Mesendoderm (in vitro differentiated cells): ENCODE measurements around the gene TEKT3.

Experiments used
- DNase-seq: peaks from one replicate; pipeline ENCODE4 v3.0.0; 2013
- H2AK5ac ChIP-seq: 2 replicates; pipeline ENCODE4 v1.6.1; 2013; ENCODE audit warnings: low read length, inconsistent platforms
- H2BK120ac ChIP-seq: 2 replicates; pipeline ENCODE4 v1.6.1; 2013; ENCODE audit warnings: low read depth, mild to moderate bottlenecking, low read length, moderate library complexity, mixed read lengths
- H2BK15ac ChIP-seq: replicated peaks from 2 replicates; pipeline ENCODE4 v1.6.1; 2013; ENCODE audit warnings: low read depth, mild to moderate bottlenecking, moderate library complexity
- H2BK5ac ChIP-seq: 2 replicates; pipeline ENCODE4 v1.6.1; 2013; ENCODE audit warnings: low read length, inconsistent platforms
- H3K18ac ChIP-seq: 2 replicates; pipeline ENCODE4 v1.6.1; 2013; ENCODE audit warnings: mild to moderate bottlenecking, low read length, mixed read lengths
- H3K23ac ChIP-seq: one replicate; pipeline ENCODE4 v1.6.1; 2013; ENCODE audit warnings: low read length
- H3K27ac ChIP-seq: 2 replicates; pipeline ENCODE4 v1.5.1; 2013; ENCODE audit warnings: low read depth, mild to moderate bottlenecking, inconsistent platforms, low read length, moderate library complexity
- H3K27me3 ChIP-seq: 2 replicates; pipeline ENCODE4 v1.6.1; 2013; ENCODE audit warnings: low read length, control low read depth, mild to moderate bottlenecking, inconsistent platforms; ENCODE audit not compliant: insufficient read depth, poor library complexity
- H3K36me3 ChIP-seq: 2 replicates; pipeline ENCODE4 v1.6.1; 2013; ENCODE audit warnings: low read length, inconsistent platforms; ENCODE audit not compliant: control insufficient read depth, insufficient read depth
- H3K4ac ChIP-seq: one replicate; pipeline ENCODE4 v1.6.1; 2013; ENCODE audit warnings: low read depth, mild to moderate bottlenecking, low read length, moderate library complexity
- H3K4me1 ChIP-seq: 2 replicates; pipeline ENCODE4 v1.6.1; 2013; ENCODE audit warnings: low read depth, low read length, inconsistent platforms; ENCODE audit not compliant: control insufficient read depth
- H3K4me2 ChIP-seq: 2 replicates; pipeline ENCODE4 v1.6.1; 2013; ENCODE audit warnings: low read length
- H3K4me3 ChIP-seq: 2 replicates; pipeline ENCODE4 v1.5.1; 2013; ENCODE audit warnings: mild to moderate bottlenecking, low read length
- H3K56ac ChIP-seq: one replicate; pipeline ENCODE4 v1.6.1; 2013; ENCODE audit warnings: low read length
- H3K79me1 ChIP-seq: 2 replicates; pipeline ENCODE4 v1.6.1; 2013; ENCODE audit warnings: low read length, inconsistent platforms
- H3K79me2 ChIP-seq: 2 replicates; pipeline ENCODE4 v1.6.1; 2013; ENCODE audit warnings: mild to moderate bottlenecking, low read length; ENCODE audit not compliant: control insufficient read depth, insufficient read depth
- H3K9ac ChIP-seq: 2 replicates; pipeline ENCODE4 v1.6.1; 2013; ENCODE audit warnings: low read length, inconsistent platforms
- H4K5ac ChIP-seq: one replicate; pipeline ENCODE4 v1.6.1; 2013; ENCODE audit warnings: low read length
- H4K8ac ChIP-seq: one replicate; pipeline ENCODE4 v1.6.1; 2013; ENCODE audit warnings: low read depth, mild to moderate bottlenecking, control low read depth, low read length, moderate library complexity
- WGBS: extraction: QIAGEN DNeasy Blood & Tissue Kit; methylation state at CpG from one replicate; pipeline ENCODE4 v1.1.7; 2013; ENCODE audit warnings: low lambda C conversion rate, missing lambda C conversion rate; ENCODE audit not compliant: insufficient coverage; ENCODE audit errors: extremely low coverage; 5-methylcytosine and 5-hydroxymethylcytosine counted together

The TEKT3 gene

DNA sequence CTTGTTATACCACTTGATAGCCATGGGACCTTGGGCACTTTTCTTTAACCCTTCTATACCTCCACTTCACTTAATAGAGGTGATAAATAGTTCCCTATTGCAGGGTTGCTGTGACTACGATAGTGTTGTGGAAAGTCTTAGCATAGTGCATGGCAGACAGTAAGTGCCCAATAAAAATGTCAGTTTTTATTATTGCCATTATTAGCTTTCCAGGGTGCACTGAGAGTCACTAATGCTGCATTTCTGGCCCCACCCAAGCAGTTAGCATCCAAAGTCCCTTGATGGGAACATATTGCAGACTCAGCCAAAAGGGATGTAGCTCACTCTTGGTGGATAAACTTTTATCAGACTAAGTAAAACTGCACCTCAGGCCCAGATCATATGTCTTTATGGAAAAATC is 41.5 kb upstream of the TEKT3 start:
- no peak overlapping the region for H4K5ac ChIP-seq
- H3K36me3 ChIP-seq = no peaks in the 10 kb centered on the region
- no peak overlapping the region for H3K4ac ChIP-seq
- H3K27ac ChIP-seq = no peak overlapping the region
- H3K23ac ChIP-seq = no peak overlapping the region
- H2AK5ac ChIP-seq = no peak overlapping the region
- no peak for DNase-seq
- no peaks in the 10 kb centered on the region for H3K27me3 ChIP-seq
- H3K4me1 ChIP-seq = peaks cover 2% of the 10 kb centered on the region
- H2BK120ac ChIP-seq = no peak overlapping the region
- no CpG with 5 or more reads among the region's 1 CpG for WGBS
- H3K9ac ChIP-seq = no peak overlapping the region
- H3K4me3 ChIP-seq = no peak overlapping the region
- H4K8ac ChIP-seq = no peak overlapping the region
- H2BK15ac ChIP-seq = no peak overlapping the region
- H3K56ac ChIP-seq = no peak overlapping the region
- no peak overlapping the region for H2BK5ac ChIP-seq
- no peak overlapping the region for H3K4me2 ChIP-seq
- H3K79me2 ChIP-seq = no peaks in the 10 kb centered on the region
- no peak overlapping the region for H3K18ac ChIP-seq
- H3K79me1 ChIP-seq = no peaks in the 10 kb centered on the region

DNA sequence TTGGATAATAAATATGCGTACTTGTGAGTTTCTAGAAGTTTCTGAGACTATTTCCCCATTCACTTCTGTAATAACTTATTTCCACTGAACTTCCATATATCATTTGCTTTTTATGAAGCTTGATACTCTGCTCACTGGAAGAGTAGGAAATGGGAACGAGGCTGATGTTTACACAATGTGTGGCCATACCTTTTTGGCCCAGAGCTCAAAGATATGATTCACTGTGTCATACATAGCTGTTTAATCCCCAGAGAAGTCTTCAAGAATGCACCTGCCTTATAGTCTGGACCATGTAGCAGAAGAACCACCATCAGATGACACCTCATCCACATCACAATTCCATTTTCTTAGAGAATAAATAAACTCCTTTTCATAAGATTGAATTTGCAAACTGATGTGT is 40.3 kb upstream of the TEKT3 start:
- WGBS = no CpG with 5 or more reads among the region's 2 CpGs

DNA sequence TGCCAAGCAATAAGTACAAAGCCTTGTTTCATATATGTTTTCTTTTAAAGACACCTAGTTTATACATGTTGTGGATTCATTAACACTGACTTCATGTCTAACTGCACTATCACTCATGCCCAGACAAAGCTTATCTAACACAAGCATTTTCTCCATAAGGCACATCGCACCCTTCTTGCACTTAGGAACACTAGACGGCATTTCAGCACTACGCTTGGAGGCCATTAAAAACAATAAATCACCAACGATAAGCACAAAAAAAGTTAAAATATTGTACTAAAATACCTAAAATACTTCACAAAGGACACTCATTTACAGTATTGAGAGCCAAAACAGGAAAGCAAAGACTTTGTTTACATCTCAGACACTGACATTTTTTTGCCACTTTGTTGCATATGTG is 39.0 kb upstream of the TEKT3 start:
- no peak overlapping the region for H3K9ac ChIP-seq
- no peaks in the 10 kb centered on the region for H3K27me3 ChIP-seq
- H3K4ac ChIP-seq = no peak overlapping the region
- no peak overlapping the region for H4K5ac ChIP-seq
- H3K79me2 ChIP-seq = no peaks in the 10 kb centered on the region
- H3K4me2 ChIP-seq = no peak overlapping the region
- H3K18ac ChIP-seq = no peak overlapping the region
- H3K36me3 ChIP-seq = no peaks in the 10 kb centered on the region
- H2BK120ac ChIP-seq = no peak overlapping the region
- no CpG with 5 or more reads among the region's 4 CpGs for WGBS
- H2BK5ac ChIP-seq = no peak overlapping the region
- H3K56ac ChIP-seq = no peak overlapping the region
- DNase-seq = no peak
- H3K79me1 ChIP-seq = no peaks in the 10 kb centered on the region
- peaks cover 2% of the 10 kb centered on the region for H3K4me1 ChIP-seq
- no peak overlapping the region for H3K23ac ChIP-seq
- no peak overlapping the region for H3K4me3 ChIP-seq
- no peak overlapping the region for H3K27ac ChIP-seq
- H2BK15ac ChIP-seq = no peak overlapping the region
- H4K8ac ChIP-seq = no peak overlapping the region
- no peak overlapping the region for H2AK5ac ChIP-seq

More for the DNA sequence above, 40.3 kb upstream of the TEKT3 start:
- Histone ChIP-seq H3K36me3 (no peaks in the 10 kb centered on the region), H3K9ac (no peak overlapping the region), H3K27me3 (no peaks in the 10 kb centered on the region), H3K4me1 (peaks cover 2% of the 10 kb centered on the region), H3K79me2 (no peaks in the 10 kb centered on the region), H2AK5ac (no peak overlapping the region), H3K79me1 (no peaks in the 10 kb centered on the region), H3K56ac (no peak overlapping the region), H3K4ac (no peak overlapping the region), H4K8ac (no peak overlapping the region), H2BK15ac (no peak overlapping the region), H2BK5ac (no peak overlapping the region), H2BK120ac (no peak overlapping the region), H3K23ac (no peak overlapping the region), H4K5ac (no peak overlapping the region), H3K18ac (no peak overlapping the region), H3K4me3 (no peak overlapping the region), H3K27ac (no peak overlapping the region), H3K4me2 (no peak overlapping the region)
- no peak for DNase-seq

DNA sequence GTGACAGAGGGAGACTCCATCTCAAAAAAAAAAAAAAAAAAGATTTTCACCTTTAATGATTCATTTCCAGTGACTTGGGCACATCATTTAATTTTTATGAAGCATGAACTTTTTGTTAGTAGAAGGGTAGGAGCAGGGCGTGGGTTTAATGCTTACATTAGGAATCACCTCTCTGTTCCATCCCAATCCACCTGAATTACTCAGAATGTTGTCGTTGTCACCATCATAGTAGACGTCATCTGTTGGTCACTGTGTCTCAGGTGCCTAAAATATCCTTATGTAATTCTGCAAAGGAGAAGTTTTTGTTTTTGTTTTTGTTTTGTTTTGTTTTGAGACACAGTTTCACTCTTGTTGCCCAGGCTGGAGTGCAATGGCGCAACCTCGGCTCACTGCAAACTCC is 38.3 kb upstream of the TEKT3 start:
- no peak overlapping the region for H2BK5ac ChIP-seq
- WGBS = no CpG with 5 or more reads among the region's 5 CpGs

DNA sequence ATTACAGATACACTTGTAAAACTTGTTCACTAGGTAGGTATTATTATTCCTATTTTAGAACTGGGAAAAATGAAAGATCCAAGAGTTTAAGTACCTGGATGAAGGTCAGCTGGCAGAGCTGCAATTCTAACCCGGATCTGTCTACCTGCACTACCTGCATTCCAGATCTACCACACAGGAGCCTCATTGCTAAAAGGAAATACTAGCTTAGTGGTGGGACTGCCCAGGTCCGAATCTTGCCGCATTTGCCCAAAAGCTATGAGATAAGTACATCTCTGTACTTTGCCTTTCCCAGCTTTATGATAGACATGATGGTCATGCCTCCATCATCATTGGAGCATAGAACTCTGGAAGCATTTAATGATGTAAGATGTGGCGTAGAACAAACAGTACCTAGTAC is 36.8 kb upstream of the TEKT3 start:
- DNase-seq = no peak
- no peak overlapping the region for H3K27ac ChIP-seq
- no peaks in the 10 kb centered on the region for H3K36me3 ChIP-seq
- no peak overlapping the region for H3K56ac ChIP-seq
- no peak overlapping the region for H3K4ac ChIP-seq
- no peaks in the 10 kb centered on the region for H3K79me1 ChIP-seq
- no peak overlapping the region for H4K8ac ChIP-seq
- H3K23ac ChIP-seq = no peak overlapping the region
- WGBS = no CpG with 5 or more reads among the region's 4 CpGs
- no peaks in the 10 kb centered on the region for H3K4me1 ChIP-seq
- no peak overlapping the region for H3K4me2 ChIP-seq
- H2AK5ac ChIP-seq = no peak overlapping the region
- no peaks in the 10 kb centered on the region for H3K27me3 ChIP-seq
- H3K18ac ChIP-seq = no peak overlapping the region
- no peak overlapping the region for H4K5ac ChIP-seq
- H2BK5ac ChIP-seq = no peak overlapping the region
- H3K9ac ChIP-seq = no peak overlapping the region
- H2BK120ac ChIP-seq = no peak overlapping the region
- no peaks in the 10 kb centered on the region for H3K79me2 ChIP-seq
- no peak overlapping the region for H2BK15ac ChIP-seq
- H3K4me3 ChIP-seq = no peak overlapping the region

More for the DNA sequence above, 38.3 kb upstream of the TEKT3 start:
- H3K36me3 ChIP-seq = no peaks in the 10 kb centered on the region
- H2BK15ac ChIP-seq = no peak overlapping the region
- H4K8ac ChIP-seq = no peak overlapping the region
- H3K79me1 ChIP-seq = no peaks in the 10 kb centered on the region
- H3K18ac ChIP-seq = no peak overlapping the region
- peaks cover 2% of the 10 kb centered on the region for H3K4me1 ChIP-seq
- H3K23ac ChIP-seq = no peak overlapping the region
- no peak overlapping the region for H3K27ac ChIP-seq
- H3K79me2 ChIP-seq = no peaks in the 10 kb centered on the region
- H2AK5ac ChIP-seq = no peak overlapping the region
- H3K9ac ChIP-seq = no peak overlapping the region
- no peaks in the 10 kb centered on the region for H3K27me3 ChIP-seq
- H3K4ac ChIP-seq = no peak overlapping the region
- DNase-seq = no peak
- no peak overlapping the region for H4K5ac ChIP-seq
- no peak overlapping the region for H2BK120ac ChIP-seq
- no peak overlapping the region for H3K56ac ChIP-seq
- no peak overlapping the region for H3K4me2 ChIP-seq
- H3K4me3 ChIP-seq = no peak overlapping the region

DNA sequence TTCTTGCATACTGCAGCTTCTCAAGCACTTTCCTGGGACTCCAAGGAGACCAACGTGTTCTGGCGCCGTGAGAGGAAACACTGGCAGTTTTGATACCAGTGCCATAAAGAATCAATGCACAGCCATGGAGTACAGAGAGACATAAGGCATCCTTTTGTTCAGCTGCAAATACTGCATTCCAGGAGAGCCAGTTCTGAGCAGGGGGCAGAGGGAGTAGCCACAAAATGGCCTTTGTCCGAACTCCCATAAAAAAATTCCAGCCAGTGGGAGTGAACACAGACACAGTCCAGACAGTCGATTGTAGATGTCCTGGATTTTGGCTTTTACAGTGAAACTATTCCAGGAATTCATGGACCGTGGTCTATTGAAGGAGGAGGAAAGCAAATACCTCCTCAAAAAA is 36.2 kb upstream of the TEKT3 start:
- H3K4me2 ChIP-seq = no peak overlapping the region
- H3K36me3 ChIP-seq = no peaks in the 10 kb centered on the region
- H2BK5ac ChIP-seq = no peak overlapping the region
- H3K79me1 ChIP-seq = no peaks in the 10 kb centered on the region
- H3K18ac ChIP-seq = no peak overlapping the region
- H3K27me3 ChIP-seq = no peaks in the 10 kb centered on the region
- H4K8ac ChIP-seq = no peak overlapping the region
- H3K23ac ChIP-seq = no peak overlapping the region
- no peak overlapping the region for H4K5ac ChIP-seq
- no peak overlapping the region for H3K9ac ChIP-seq
- WGBS = no CpG with 5 or more reads among the region's 6 CpGs
- H2BK120ac ChIP-seq = no peak overlapping the region
- H3K27ac ChIP-seq = no peak overlapping the region
- H3K4me1 ChIP-seq = no peaks in the 10 kb centered on the region
- H3K79me2 ChIP-seq = no peaks in the 10 kb centered on the region
- H2BK15ac ChIP-seq = no peak overlapping the region
- H2AK5ac ChIP-seq = no peak overlapping the region
- no peak overlapping the region for H3K4ac ChIP-seq
- no peak overlapping the region for H3K4me3 ChIP-seq
- no peak overlapping the region for H3K56ac ChIP-seq
- no peak for DNase-seq
